PC-3 (cell line): ENCODE data around the gene NEU4. TPM values are rescaled to one million over a fixed set of nuclear protein-coding genes. Genes with fewer than 3 reads are reported as not detected.
"Not testable (repeated sequence)": the region's sequence is repeated elsewhere in the genome, so short reads cannot be mapped to it uniquely, and the experiment has no call there.

Experiments used
- ATAC-seq: fragments of 200-7000 bp; cut with Tn5 transposase; 2 replicates; pipeline ENCODE4 v1.9.1; 2020; ENCODE audit warnings: mild to moderate bottlenecking, moderate library complexity
- BruUV-seq: library from RNA; stranded (reverse); fragments of 400-500 nt; replicated peaks from 2 replicates; lab custom pipeline; 2021; lab: Mats Ljungman, UMichigan
- CTCF ChIA-PET: fragments of 300-600 bp; sonication (Branson Sonifier 250); formaldehyde crosslinking; loops from one replicate; lab custom pipeline; 2022; ENCODE audit warnings: antibody characterized with exemption; lab: Charles Lee
- POLR2A ChIA-PET: fragments of 300-600 bp; sonication (Branson Sonifier 250); formaldehyde crosslinking; loops from one replicate; lab custom pipeline; 2022; ENCODE audit warnings: antibody characterized with exemption; ENCODE audit not compliant: unreplicated experiment; lab: Charles Lee
- DNase-seq: peaks from one replicate; pipeline ENCODE4 v3.0.0-alpha.2; 2015
- H2AFZ ChIP-seq: fragments of 300-600 bp; sonication (generic); 2 replicates; pipeline ENCODE4 v1.6.0; 2016; ENCODE audit warnings: antibody characterized with exemption, low read length
- H3F3A ChIP-seq: fragments of 300-600 bp; sonication (generic); one replicate; pipeline ENCODE4 v1.6.0; 2017; ENCODE audit warnings: antibody characterized with exemption, low read length, control low read depth, mild to moderate bottlenecking; ENCODE audit not compliant: unreplicated experiment
- H3K27ac ChIP-seq: fragments of 300-600 bp; sonication (generic); 2 replicates; pipeline ENCODE4 v1.5.1; 2016; ENCODE audit warnings: mild to moderate bottlenecking, low read length
- H3K27me3 ChIP-seq: fragments of 300-600 bp; sonication (generic); 2 replicates; pipeline ENCODE4 v1.6.1; 2016; ENCODE audit warnings: low read length, mixed read lengths
- H3K36me3 ChIP-seq: fragments of 300-600 bp; sonication (generic); 2 replicates; pipeline ENCODE4 v1.6.1; 2016; ENCODE audit warnings: low read depth, mixed run types, low read length, mixed read lengths
- H3K4me1 ChIP-seq: fragments of 300-600 bp; sonication (generic); 2 replicates; pipeline ENCODE4 v1.5.1; 2016; ENCODE audit warnings: low read length; ENCODE audit not compliant: insufficient read depth
- H3K4me2 ChIP-seq: fragments of 300-600 bp; sonication (generic); 2 replicates; pipeline ENCODE4 v1.6.0; 2016; ENCODE audit warnings: low read length
- H3K4me3 ChIP-seq: fragments of 300-600 bp; sonication (generic); 2 replicates; pipeline ENCODE4 v1.5.1; 2016; ENCODE audit warnings: mild to moderate bottlenecking, low read length, mixed read lengths
- H3K79me2 ChIP-seq: fragments of 300-600 bp; sonication (generic); 2 replicates; pipeline ENCODE4 v1.6.1; 2017; ENCODE audit warnings: low read length, mixed read lengths
- H3K9ac ChIP-seq: fragments of 300-600 bp; sonication (generic); 2 replicates; pipeline ENCODE4 v1.6.0; 2016; ENCODE audit warnings: mild to moderate bottlenecking, low read length
- H3K9me2 ChIP-seq: fragments of 300-600 bp; sonication (generic); replicated peaks from 2 replicates; pipeline ENCODE4 v1.6.1; 2016; ENCODE audit warnings: mixed run types, low read length, mixed read lengths
- H3K9me3 ChIP-seq: fragments of 300-600 bp; sonication (generic); 2 replicates; pipeline ENCODE4 v1.6.1; 2016; ENCODE audit warnings: low read length, mixed read lengths
- H4K20me1 ChIP-seq: fragments of 300-600 bp; sonication (generic); 2 replicates; pipeline ENCODE4 v1.6.1; 2016; ENCODE audit warnings: low read length, mixed read lengths
- CTCF ChIP-seq: fragments of 300-600 bp; sonication (generic); conservative IDR thresholded peaks from 2 replicates; pipeline ENCODE4 v1.5.1; 2017; ENCODE audit warnings: antibody characterized with exemption, low read depth, mild to moderate bottlenecking, low read length
- EZH2 ChIP-seq: fragments of 300-600 bp; sonication (generic); IDR thresholded peaks from one replicate; pipeline ENCODE4 v1.6.1; 2017; ENCODE audit warnings: antibody characterized with exemption, mild to moderate bottlenecking, low read length; ENCODE audit not compliant: unreplicated experiment
- EZH2phosphoT487 ChIP-seq: fragments of 300-600 bp; sonication (generic); IDR thresholded peaks from 2 replicates; pipeline ENCODE4 v1.6.1; 2018; ENCODE audit warnings: mild to moderate bottlenecking, antibody characterized with exemption, low read length, borderline replicate concordance
- intact Hi-C: fragments of 100-400 bp; cut with micrococcal nuclease; formaldehyde crosslinking; loops from 2 replicates; pipeline ENCODE4 v1.9.0; 2023
- total RNA-seq: library from RNA; depleted of rRNA; stranded (reverse); fragments of >200 nt; gene quantifications from 2 replicates; pipeline ENCODE4 v1.2.3, GENCODE V29; 2014

The NEU4 gene
- total RNA-seq, 1 experiment from 2014 or later, result not detected

- intact Hi-C loops, result no loop called here
- H3K27me3 ChIP-seq, result no peaks in the 10 kb centered on the region
- POLR2A ChIA-PET, result no interaction called here
- no peaks in the 10 kb centered on the region for H3K36me3 ChIP-seq
- no peak overlapping the region for H3K27ac ChIP-seq
- H3K9me2 ChIP-seq, result no peaks in the 10 kb centered on the region
- CTCF ChIA-PET, result no interaction called here
- H3K4me1 ChIP-seq, result no peaks in the 10 kb centered on the region
- no peaks in the 10 kb centered on the region for H3K9me3 ChIP-seq
- H3K4me2 ChIP-seq, result no peak overlapping the region
- no peaks in the 10 kb centered on the region for H4K20me1 ChIP-seq
- DNase-seq (no peak), ATAC-seq (no peak)
- no peaks in the 10 kb centered on the region for H3F3A ChIP-seq
- H2AFZ ChIP-seq, result no peak overlapping the region
- H3K9ac ChIP-seq, result no peak overlapping the region
- BruUV-seq, result no TSS peak
- no peak overlapping the region for H3K4me3 ChIP-seq
- TF ChIP-seq EZH2phosphoT487 (no peak), EZH2 (no peak), CTCF (no peak)
- no peaks in the 10 kb centered on the region for H3K79me2 ChIP-seq
These were observed 7.6 kb downstream of the NEU4 start for GRCh38 chr2:241816431-241817121.

- no peaks in the 10 kb centered on the region for H4K20me1 ChIP-seq
- no peak overlapping the region for H2AFZ ChIP-seq
- H3K36me3 ChIP-seq, result no peaks in the 10 kb centered on the region
- ATAC-seq (no peak), DNase-seq (no peak)
- no peak overlapping the region for H3K4me3 ChIP-seq
- CTCF ChIA-PET, result no interaction called here
- no peaks in the 10 kb centered on the region for H3K9me3 ChIP-seq
- H3K4me1 ChIP-seq, result no peaks in the 10 kb centered on the region
- H3K27me3 ChIP-seq, result no peaks in the 10 kb centered on the region
- H3F3A ChIP-seq, result no peaks in the 10 kb centered on the region
- BruUV-seq, result no TSS peak
- TF ChIP-seq EZH2phosphoT487, result no peak
- TF ChIP-seq CTCF, result no peak
- TF ChIP-seq EZH2, result no peak
- H3K27ac ChIP-seq, result no peak overlapping the region
- intact Hi-C loops, result no loop called here
- H3K9ac ChIP-seq, result no peak overlapping the region
- no peak overlapping the region for H3K4me2 ChIP-seq
- no peaks in the 10 kb centered on the region for H3K9me2 ChIP-seq
- POLR2A ChIA-PET, result no interaction called here
- no peaks in the 10 kb centered on the region for H3K79me2 ChIP-seq
These were observed 8.3 kb downstream of the NEU4 start for GRCh38 chr2:241817126-241817820.

- H3K9me2 ChIP-seq, H3K4me1 ChIP-seq, H3K9ac ChIP-seq, H3K4me3 ChIP-seq, H3K79me2 ChIP-seq, H3K27me3 ChIP-seq, H2AFZ ChIP-seq, H4K20me1 ChIP-seq, H3K36me3 ChIP-seq, POLR2A ChIA-PET, ATAC-seq, DNase-seq, BruUV-seq, CTCF ChIA-PET, H3K9me3 ChIP-seq, intact Hi-C loops, H3F3A ChIP-seq, H3K4me2 ChIP-seq, H3K27ac ChIP-seq: not testable (repeated sequence)
These were observed 8.8 kb downstream of the NEU4 start for GRCh38 chr2:241817821-241818215.
